HEK293 (cell line): ENCODE results near the gene PRDM15.
A peak's percentile ranks its signal among the peaks of the same experiment; 100 is the strongest.

Experiments
- GLIS1 ChIP-seq: fragments of 450-650 bp; formaldehyde crosslinking; IDR thresholded peaks from 2 replicates; pipeline ENCODE4 v1.5.1; 2016; ENCODE audit warnings: missing biosample characterization, missing genetic modification characterization
- GLIS2 ChIP-seq: fragments of 450-650 bp; formaldehyde crosslinking; IDR thresholded peaks from 2 replicates; pipeline ENCODE4 v1.5.1; 2016; ENCODE audit warnings: missing biosample characterization, missing genetic modification characterization
- KLF7 ChIP-seq: fragments of 450-650 bp; formaldehyde crosslinking; IDR thresholded peaks from 2 replicates; pipeline ENCODE4 v1.5.1; 2016; ENCODE audit warnings: missing biosample characterization, missing genetic modification characterization, borderline replicate concordance
- KLF8 ChIP-seq: fragments of 450-650 bp; formaldehyde crosslinking; IDR thresholded peaks from 2 replicates; pipeline ENCODE4 v1.5.1; 2016; ENCODE audit warnings: missing biosample characterization, missing genetic modification characterization
- OVOL3 ChIP-seq: fragments of 450-650 bp; formaldehyde crosslinking; IDR thresholded peaks from 2 replicates; pipeline ENCODE4 v1.5.1; 2016; ENCODE audit warnings: missing biosample characterization, missing genetic modification characterization
- SALL2 ChIP-seq: fragments of 450-650 bp; formaldehyde crosslinking; IDR thresholded peaks from 2 replicates; pipeline ENCODE4 v1.5.0; 2017; ENCODE audit warnings: missing biosample characterization, mild to moderate bottlenecking, missing genetic modification characterization, borderline replicate concordance
- SCRT1 ChIP-seq: fragments of 450-650 bp; formaldehyde crosslinking; IDR thresholded peaks from 2 replicates; pipeline ENCODE4 v1.5.1; 2016; ENCODE audit warnings: missing biosample characterization, missing genetic modification characterization, borderline replicate concordance
- TCF7L2 ChIP-seq: IDR thresholded peaks from 2 replicates; pipeline ENCODE4 v1.6.1; 2011; ENCODE audit warnings: low read depth, mild to moderate bottlenecking, inconsistent platforms, low read length, moderate library complexity, borderline replicate concordance
- ZBTB17 ChIP-seq: fragments of 450-650 bp; formaldehyde crosslinking; IDR thresholded peaks from 2 replicates; pipeline ENCODE4 v1.5.1; 2016; ENCODE audit warnings: missing biosample characterization, missing genetic modification characterization
- ZBTB8A ChIP-seq: fragments of 450-650 bp; formaldehyde crosslinking; IDR thresholded peaks from 2 replicates; pipeline ENCODE4 v1.5.1; 2016; ENCODE audit warnings: missing biosample characterization, missing genetic modification characterization
- ZEB2 ChIP-seq: fragments of 450-650 bp; formaldehyde crosslinking; IDR thresholded peaks from 2 replicates; pipeline ENCODE4 v1.5.1; 2016; ENCODE audit warnings: missing biosample characterization, missing genetic modification characterization
- ZFP69B ChIP-seq: fragments of 450-650 bp; formaldehyde crosslinking; IDR thresholded peaks from 2 replicates; pipeline ENCODE4 v1.5.1; 2016; ENCODE audit warnings: missing biosample characterization, missing genetic modification characterization
- ZNF10 ChIP-seq: fragments of 450-650 bp; formaldehyde crosslinking; IDR thresholded peaks from 2 replicates; pipeline ENCODE4 v1.5.1; 2017; ENCODE audit warnings: missing biosample characterization, missing genetic modification characterization
- ZNF184 ChIP-seq: fragments of 450-650 bp; IDR thresholded peaks from 2 replicates; pipeline ENCODE4 v1.5.1; 2018; ENCODE audit warnings: missing biosample characterization, mild to moderate bottlenecking, missing genetic modification characterization
- ZNF548 ChIP-seq: fragments of 450-650 bp; formaldehyde crosslinking; IDR thresholded peaks from 2 replicates; pipeline ENCODE4 v1.5.1; 2016; ENCODE audit warnings: missing biosample characterization, missing genetic modification characterization
- ZNF585B ChIP-seq: fragments of 450-650 bp; formaldehyde crosslinking; IDR thresholded peaks from 2 replicates; pipeline ENCODE4 v1.5.1; 2016; ENCODE audit warnings: missing biosample characterization, missing genetic modification characterization
- ZNF623 ChIP-seq: fragments of 450-650 bp; formaldehyde crosslinking; IDR thresholded peaks from 2 replicates; pipeline ENCODE4 v1.5.1; 2016; ENCODE audit warnings: missing biosample characterization, missing genetic modification characterization
- ZNF629 ChIP-seq: fragments of 450-650 bp; formaldehyde crosslinking; IDR thresholded peaks from 2 replicates; pipeline ENCODE4 v1.5.1; 2017; ENCODE audit warnings: missing biosample characterization, missing genetic modification characterization
- ZNF660 ChIP-seq: fragments of 450-650 bp; IDR thresholded peaks from 2 replicates; pipeline ENCODE4 v1.5.1; 2018; ENCODE audit warnings: missing biosample characterization, mild to moderate bottlenecking, missing genetic modification characterization
- ZNF837 ChIP-seq: fragments of 450-650 bp; formaldehyde crosslinking; IDR thresholded peaks from 2 replicates; pipeline ENCODE4 v1.5.1; 2016; ENCODE audit warnings: missing biosample characterization, missing genetic modification characterization
- ZNF843 ChIP-seq: fragments of 450-650 bp; formaldehyde crosslinking; IDR thresholded peaks from 2 replicates; pipeline ENCODE4 v1.5.1; 2016; ENCODE audit warnings: missing biosample characterization, missing genetic modification characterization
- TF ChIP-seq, protein P1 (sequence below): fragments of 450-650 bp; formaldehyde crosslinking; IDR thresholded peaks from 2 replicates; pipeline ENCODE4 v1.5.1; 2016; ENCODE audit warnings: missing biosample characterization, missing genetic modification characterization
- TF ChIP-seq, protein P2 (sequence below): fragments of 450-650 bp; formaldehyde crosslinking; optimal IDR thresholded peaks from 2 replicates; pipeline ENCODE3; 2016; ENCODE audit warnings: missing biosample characterization, mild to moderate bottlenecking, missing genetic modification characterization
- TF ChIP-seq, protein P3 (sequence below): fragments of 450-650 bp; formaldehyde crosslinking; IDR thresholded peaks from 2 replicates; pipeline ENCODE4 v1.5.1; 2016; ENCODE audit warnings: missing biosample characterization, missing genetic modification characterization
- TF ChIP-seq, protein P4 (sequence below): fragments of 450-650 bp; IDR thresholded peaks from 2 replicates; pipeline ENCODE4 v1.5.1; 2018; ENCODE audit warnings: missing biosample characterization, mild to moderate bottlenecking, missing genetic modification characterization
- TF ChIP-seq, protein P5 (sequence below): fragments of 450-650 bp; formaldehyde crosslinking; IDR thresholded peaks from 2 replicates; pipeline ENCODE4 v1.5.1; 2016; ENCODE audit warnings: missing biosample characterization, missing genetic modification characterization
- TF ChIP-seq, protein P6 (sequence below): fragments of 450-650 bp; formaldehyde crosslinking; IDR thresholded peaks from 2 replicates; pipeline ENCODE4 v1.5.1; 2016; ENCODE audit warnings: missing biosample characterization, missing genetic modification characterization
- TF ChIP-seq, protein P7 (sequence below): fragments of 450-650 bp; formaldehyde crosslinking; IDR thresholded peaks from 2 replicates; pipeline ENCODE4 v1.5.1; 2016; ENCODE audit warnings: missing biosample characterization, missing genetic modification characterization, low read depth

PRDM15 gene

DNA sequence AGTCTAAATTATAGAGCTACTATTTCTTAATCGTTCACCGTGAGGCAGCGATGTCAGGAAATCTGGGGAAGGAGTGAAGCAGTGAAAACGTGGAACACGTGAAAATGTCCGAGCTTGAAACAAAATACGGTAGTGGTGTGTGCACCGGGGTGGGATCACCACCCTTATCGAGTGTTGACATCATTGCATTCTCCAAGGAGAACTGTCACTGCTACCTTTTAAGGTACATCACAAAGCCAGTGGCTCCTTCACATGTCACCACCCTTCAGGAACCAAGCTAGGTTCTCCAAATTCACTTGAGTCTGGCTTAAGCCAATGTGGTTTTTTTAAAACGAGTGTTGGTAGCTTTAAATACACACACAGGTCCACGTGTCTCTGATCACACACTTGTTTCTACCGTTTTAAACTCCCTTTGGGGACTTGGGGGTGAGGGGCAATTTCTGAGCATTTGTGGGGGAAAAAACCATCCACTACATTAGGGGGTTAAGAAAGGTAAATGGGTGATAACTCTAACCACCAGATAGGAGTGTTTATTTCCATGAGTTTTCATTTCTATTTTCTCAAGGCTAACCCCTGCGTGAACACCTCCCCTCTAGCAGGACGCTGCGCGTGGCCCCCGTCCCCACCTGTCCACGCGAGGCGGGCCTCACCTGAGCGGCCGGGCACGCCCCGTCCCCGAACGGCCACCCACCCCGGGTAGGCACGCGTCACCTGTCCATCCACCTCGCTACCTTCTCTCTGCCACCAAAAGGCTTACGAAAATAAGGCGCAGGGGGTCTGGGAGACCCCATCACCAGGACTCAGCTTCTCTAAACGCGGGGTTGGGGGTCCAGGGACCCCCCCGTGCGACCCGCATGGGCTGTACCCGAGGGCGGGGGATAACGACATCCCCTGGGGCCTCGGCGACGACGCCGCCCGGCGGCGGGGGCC is 978 bp downstream of the PRDM15 start (continued):
- TF ChIP-seq, protein P1, sequence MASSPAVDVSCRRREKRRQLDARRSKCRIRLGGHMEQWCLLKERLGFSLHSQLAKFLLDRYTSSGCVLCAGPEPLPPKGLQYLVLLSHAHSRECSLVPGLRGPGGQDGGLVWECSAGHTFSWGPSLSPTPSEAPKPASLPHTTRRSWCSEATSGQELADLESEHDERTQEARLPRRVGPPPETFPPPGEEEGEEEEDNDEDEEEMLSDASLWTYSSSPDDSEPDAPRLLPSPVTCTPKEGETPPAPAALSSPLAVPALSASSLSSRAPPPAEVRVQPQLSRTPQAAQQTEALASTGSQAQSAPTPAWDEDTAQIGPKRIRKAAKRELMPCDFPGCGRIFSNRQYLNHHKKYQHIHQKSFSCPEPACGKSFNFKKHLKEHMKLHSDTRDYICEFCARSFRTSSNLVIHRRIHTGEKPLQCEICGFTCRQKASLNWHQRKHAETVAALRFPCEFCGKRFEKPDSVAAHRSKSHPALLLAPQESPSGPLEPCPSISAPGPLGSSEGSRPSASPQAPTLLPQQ, result peak; percentile 62
- no peak for TF ChIP-seq ZNF837
- TF ChIP-seq SCRT1 (tag by site-specific recombination), result no peak
- TF ChIP-seq ZNF548 (tag by site-specific recombination), result no peak
- no peak for TF ChIP-seq OVOL3 (tag by site-specific recombination)
- TF ChIP-seq, protein P2, sequence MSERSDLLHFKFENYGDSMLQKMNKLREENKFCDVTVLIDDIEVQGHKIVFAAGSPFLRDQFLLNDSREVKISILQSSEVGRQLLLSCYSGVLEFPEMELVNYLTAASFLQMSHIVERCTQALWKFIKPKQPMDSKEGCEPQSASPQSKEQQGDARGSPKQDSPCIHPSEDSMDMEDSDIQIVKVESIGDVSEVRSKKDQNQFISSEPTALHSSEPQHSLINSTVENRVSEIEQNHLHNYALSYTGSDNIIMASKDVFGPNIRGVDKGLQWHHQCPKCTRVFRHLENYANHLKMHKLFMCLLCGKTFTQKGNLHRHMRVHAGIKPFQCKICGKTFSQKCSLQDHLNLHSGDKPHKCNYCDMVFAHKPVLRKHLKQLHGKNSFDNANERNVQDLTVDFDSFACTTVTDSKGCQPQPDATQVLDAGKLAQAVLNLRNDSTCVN, result peak; percentile 84
- TF ChIP-seq, protein P3, sequence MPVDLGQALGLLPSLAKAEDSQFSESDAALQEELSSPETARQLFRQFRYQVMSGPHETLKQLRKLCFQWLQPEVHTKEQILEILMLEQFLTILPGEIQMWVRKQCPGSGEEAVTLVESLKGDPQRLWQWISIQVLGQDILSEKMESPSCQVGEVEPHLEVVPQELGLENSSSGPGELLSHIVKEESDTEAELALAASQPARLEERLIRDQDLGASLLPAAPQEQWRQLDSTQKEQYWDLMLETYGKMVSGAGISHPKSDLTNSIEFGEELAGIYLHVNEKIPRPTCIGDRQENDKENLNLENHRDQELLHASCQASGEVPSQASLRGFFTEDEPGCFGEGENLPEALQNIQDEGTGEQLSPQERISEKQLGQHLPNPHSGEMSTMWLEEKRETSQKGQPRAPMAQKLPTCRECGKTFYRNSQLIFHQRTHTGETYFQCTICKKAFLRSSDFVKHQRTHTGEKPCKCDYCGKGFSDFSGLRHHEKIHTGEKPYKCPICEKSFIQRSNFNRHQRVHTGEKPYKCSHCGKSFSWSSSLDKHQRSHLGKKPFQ, result peak; percentile 93
- TF ChIP-seq GLIS1 (tag by site-specific recombination), result peak; percentile 53; the same call in 1 of the 2 replicates
- TF ChIP-seq ZFP69B (tag by site-specific recombination), result peak; percentile 31; the same call in 1 of the 2 replicates
- TF ChIP-seq SALL2 (tag by site-specific recombination), result no peak
- peak; percentile 67 for TF ChIP-seq KLF8
- 0 out of 2 replicates have a peak, but pooled peaks have one; percentile 11 for TF ChIP-seq ZNF184 (tag by site-specific recombination)
- peak; percentile 69 for TF ChIP-seq ZBTB17 (tag by site-specific recombination)
- no peak for TF ChIP-seq TCF7L2
- peak; percentile 53; the same call in 1 of the 2 replicates for TF ChIP-seq ZEB2
- no peak for TF ChIP-seq KLF7 (tag by site-specific recombination)
- peak; percentile 60 for TF ChIP-seq ZBTB8A (tag by site-specific recombination)
- peak; percentile 84 for TF ChIP-seq GLIS2
- TF ChIP-seq ZNF10 (tag by site-specific recombination), result peak; percentile 65
- no peak for TF ChIP-seq ZNF843 (tag by site-specific recombination)
- TF ChIP-seq, protein P4, sequence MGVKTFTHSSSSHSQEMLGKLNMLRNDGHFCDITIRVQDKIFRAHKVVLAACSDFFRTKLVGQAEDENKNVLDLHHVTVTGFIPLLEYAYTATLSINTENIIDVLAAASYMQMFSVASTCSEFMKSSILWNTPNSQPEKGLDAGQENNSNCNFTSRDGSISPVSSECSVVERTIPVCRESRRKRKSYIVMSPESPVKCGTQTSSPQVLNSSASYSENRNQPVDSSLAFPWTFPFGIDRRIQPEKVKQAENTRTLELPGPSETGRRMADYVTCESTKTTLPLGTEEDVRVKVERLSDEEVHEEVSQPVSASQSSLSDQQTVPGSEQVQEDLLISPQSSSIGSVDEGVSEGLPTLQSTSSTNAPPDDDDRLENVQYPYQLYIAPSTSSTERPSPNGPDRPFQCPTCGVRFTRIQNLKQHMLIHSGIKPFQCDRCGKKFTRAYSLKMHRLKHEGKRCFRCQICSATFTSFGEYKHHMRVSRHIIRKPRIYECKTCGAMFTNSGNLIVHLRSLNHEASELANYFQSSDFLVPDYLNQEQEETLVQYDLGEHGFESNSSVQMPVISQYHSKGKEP, result 0 out of 2 replicates have a peak, but pooled peaks have one; percentile 18
- TF ChIP-seq, protein P5, sequence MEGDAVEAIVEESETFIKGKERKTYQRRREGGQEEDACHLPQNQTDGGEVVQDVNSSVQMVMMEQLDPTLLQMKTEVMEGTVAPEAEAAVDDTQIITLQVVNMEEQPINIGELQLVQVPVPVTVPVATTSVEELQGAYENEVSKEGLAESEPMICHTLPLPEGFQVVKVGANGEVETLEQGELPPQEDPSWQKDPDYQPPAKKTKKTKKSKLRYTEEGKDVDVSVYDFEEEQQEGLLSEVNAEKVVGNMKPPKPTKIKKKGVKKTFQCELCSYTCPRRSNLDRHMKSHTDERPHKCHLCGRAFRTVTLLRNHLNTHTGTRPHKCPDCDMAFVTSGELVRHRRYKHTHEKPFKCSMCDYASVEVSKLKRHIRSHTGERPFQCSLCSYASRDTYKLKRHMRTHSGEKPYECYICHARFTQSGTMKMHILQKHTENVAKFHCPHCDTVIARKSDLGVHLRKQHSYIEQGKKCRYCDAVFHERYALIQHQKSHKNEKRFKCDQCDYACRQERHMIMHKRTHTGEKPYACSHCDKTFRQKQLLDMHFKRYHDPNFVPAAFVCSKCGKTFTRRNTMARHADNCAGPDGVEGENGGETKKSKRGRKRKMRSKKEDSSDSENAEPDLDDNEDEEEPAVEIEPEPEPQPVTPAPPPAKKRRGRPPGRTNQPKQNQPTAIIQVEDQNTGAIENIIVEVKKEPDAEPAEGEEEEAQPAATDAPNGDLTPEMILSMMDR, result no peak
- TF ChIP-seq, protein P6, sequence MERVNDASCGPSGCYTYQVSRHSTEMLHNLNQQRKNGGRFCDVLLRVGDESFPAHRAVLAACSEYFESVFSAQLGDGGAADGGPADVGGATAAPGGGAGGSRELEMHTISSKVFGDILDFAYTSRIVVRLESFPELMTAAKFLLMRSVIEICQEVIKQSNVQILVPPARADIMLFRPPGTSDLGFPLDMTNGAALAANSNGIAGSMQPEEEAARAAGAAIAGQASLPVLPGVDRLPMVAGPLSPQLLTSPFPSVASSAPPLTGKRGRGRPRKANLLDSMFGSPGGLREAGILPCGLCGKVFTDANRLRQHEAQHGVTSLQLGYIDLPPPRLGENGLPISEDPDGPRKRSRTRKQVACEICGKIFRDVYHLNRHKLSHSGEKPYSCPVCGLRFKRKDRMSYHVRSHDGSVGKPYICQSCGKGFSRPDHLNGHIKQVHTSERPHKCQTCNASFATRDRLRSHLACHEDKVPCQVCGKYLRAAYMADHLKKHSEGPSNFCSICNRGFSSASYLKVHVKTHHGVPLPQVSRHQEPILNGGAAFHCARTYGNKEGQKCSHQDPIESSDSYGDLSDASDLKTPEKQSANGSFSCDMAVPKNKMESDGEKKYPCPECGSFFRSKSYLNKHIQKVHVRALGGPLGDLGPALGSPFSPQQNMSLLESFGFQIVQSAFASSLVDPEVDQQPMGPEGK (tag by site-specific recombination), result peak; percentile 74
- TF ChIP-seq, protein P7, sequence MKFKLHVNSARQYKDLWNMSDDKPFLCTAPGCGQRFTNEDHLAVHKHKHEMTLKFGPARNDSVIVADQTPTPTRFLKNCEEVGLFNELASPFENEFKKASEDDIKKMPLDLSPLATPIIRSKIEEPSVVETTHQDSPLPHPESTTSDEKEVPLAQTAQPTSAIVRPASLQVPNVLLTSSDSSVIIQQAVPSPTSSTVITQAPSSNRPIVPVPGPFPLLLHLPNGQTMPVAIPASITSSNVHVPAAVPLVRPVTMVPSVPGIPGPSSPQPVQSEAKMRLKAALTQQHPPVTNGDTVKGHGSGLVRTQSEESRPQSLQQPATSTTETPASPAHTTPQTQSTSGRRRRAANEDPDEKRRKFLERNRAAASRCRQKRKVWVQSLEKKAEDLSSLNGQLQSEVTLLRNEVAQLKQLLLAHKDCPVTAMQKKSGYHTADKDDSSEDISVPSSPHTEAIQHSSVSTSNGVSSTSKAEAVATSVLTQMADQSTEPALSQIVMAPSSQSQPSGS (tag by site-specific recombination), result peak; percentile 71
- TF ChIP-seq ZNF629 (tag by site-specific recombination), result peak; percentile 77
- 0 out of 2 replicates have a peak, but pooled peaks have one; percentile 9 for TF ChIP-seq ZNF623 (tag by site-specific recombination)
- no peak for TF ChIP-seq ZNF660 (tag by site-specific recombination)
- no peak for TF ChIP-seq ZNF585B
